GM19025 (cell line): Measurements from ENCODE around the gene LYZL1.
"Not testable (repeated sequence)": the region's sequence is repeated elsewhere in the genome, so short reads cannot be mapped to it uniquely, and the experiment has no call there.

ENCODE experiments used
- ATAC-seq: cut with Tn5 transposase; IDR thresholded peaks from one replicate; pipeline ENCODE4 v1.9.1; 2021; ENCODE audit warnings: mild to moderate bottlenecking, low read depth, moderate library complexity; ENCODE audit not compliant: unreplicated experiment

Gene LYZL1

GRCh38 chr10:29304264-29304994, 15.6 kb downstream of the LYZL1 start:
- ATAC-seq, result no peak

- no peak for ATAC-seq
Measured at GRCh38 chr10:29304995-29305335, 16.1 kb downstream of the LYZL1 start.

DNA sequence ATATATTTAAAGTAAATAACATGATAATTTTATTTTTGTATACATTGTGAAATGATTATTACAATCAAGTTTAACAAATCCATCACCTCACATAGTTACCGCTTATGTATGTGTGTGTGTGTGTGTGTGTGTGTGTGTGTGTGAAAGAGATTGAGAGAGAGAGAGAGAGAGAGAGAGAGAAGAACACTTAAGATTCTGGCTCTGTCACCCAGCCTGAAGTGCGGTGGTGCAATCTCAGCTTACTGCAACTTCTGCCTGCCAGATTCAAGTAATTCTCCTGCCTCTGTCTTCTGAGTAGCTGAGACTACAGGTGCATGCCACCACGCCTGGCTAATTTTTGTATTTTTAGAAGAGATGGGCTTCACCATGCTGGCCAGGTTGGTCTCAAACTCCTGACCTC, 17.8 kb downstream of the LYZL1 start:
- ATAC-seq, result no peak

DNA sequence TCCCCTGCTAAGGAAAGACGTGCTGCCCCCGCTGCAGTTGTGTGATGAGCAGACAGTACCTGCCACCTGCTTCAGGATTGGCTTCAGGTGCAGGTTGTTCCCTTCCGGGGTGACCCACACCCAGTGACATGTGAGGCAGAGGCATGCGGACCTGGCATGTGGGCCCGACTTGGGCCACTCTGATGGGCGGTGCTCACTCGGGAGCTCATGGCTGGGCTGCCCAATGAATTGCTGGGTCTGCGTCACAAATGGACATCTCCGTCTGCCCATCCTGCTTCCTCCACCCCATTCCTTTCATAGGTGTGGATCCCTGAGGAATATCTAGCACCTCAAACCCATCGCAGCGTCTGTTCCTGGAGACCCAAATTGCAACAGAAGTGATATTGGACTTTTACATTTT, 19.3 kb downstream of the LYZL1 start:
- not testable (repeated sequence) for ATAC-seq

DNA sequence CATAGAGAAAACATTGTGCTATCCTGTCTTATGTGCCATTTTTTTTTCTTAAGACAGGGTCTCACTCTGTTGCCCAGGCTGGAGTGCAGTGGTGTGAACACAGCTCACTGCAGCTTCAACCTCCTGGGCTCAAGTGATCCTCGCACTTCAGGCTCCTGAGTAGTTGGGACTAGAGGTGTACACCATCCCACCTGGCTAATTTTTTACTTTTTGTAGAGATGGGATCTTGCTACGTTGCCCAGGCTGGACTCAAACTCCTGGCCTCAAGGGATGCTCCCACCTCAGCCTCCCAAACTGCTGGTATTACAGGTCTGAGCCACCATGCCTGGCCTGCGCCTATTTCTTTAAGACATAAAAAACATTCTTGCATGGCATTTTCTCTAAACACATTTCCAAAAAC, 20.6 kb downstream of the LYZL1 start:
- ATAC-seq, result no peak

GRCh38 chr10:29310463-29310862, 21.6 kb downstream of the LYZL1 start:
- ATAC-seq, result not testable (repeated sequence)

DNA sequence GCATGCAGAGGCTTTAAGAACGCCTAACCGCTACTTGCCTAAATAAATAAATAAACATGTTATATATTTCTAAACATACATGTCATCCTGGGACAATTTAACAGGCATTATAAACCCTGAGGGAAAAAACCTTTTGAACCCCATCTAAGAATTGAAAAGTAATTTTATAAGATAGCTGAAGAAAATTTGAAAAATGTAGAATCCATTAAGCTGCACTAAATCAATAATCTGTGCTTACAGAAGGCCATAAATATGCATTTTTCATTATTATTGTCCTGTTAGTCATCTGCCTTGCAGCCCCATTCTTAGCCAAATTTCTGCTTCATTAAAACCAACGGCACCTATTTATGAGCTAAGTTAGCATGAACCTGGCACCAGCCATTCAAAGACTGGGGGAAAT, 24.2 kb downstream of the LYZL1 start:
- no peak for ATAC-seq

DNA sequence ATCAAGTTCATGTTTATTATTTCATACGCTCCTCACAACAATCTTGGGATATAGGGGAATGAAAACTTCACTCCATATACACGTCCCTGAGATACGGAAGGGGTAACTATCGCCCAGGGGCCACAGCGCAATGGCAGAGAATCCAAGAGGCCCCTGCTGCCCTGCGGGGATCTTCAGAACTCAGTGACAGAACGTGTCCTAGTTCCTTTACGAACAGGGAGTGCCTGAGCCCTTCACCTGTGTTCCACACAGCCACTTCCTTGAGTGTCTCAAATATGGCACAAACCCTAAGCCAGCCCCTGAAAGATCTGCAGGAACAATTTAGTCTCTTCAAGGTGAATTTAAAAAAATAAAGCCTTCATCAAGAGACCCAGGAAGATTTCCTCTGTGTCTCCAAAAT, 25.9 kb downstream of the LYZL1 start:
- ATAC-seq, result no peak

GRCh38 chr10:29315814-29316213, 26.9 kb downstream of the LYZL1 start:
- ATAC-seq, result no peak

- no peak for ATAC-seq
Measured at GRCh38 chr10:29316308-29317026, 27.6 kb downstream of the LYZL1 start.

DNA sequence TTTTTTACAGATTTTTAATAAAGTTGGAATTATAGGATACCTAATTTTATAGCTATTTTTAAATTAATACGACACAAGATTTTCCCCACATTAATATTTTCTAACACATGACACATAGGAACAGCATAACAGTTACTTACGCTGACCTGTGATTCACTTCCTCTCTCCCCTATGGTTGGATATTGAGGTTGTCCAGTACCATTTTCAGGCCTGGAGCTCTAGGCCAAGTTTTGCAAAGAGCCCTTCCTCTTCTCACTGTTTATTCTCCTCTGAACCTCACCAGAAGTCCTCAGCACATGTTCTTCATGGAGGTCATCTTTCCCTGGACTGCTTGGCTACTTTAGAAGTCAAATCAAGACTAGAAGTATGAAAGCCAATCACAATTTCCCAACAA, 28.2 kb downstream of the LYZL1 start:
- no peak for ATAC-seq

DNA sequence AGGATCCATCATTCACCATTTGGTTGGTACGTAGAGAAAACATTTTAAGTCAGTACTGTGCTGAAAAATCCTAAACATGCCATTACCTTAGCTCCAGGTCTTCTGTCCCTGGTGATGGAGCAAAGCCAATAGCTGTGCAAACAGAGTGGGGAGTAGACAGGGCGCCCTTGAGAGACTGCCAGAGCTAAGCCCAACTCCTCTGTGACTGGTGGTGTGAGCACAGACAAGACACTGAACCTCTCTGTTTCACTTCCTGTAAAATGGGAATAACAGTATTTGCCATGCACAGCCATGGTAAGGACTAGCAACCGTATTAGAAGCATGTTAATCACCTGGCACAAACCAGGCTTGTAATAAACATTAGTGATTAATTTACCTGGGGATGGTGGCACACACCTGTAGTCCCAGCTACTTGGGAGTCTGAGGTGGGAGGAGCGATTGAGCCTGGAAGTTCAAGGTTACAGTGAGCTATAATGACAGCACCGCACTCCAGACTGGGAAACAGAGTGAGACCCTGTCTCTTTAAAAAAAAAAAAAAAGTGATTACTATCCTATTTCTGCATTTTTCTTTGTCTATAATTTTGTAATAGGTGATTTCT, 28.7 kb downstream of the LYZL1 start:
- no peak for ATAC-seq

- ATAC-seq, result not testable (repeated sequence)
Measured at GRCh38 chr10:29318141-29319071, 29.5 kb downstream of the LYZL1 start.

GRCh38 chr10:29319205-29319781, 30.4 kb downstream of the LYZL1 start:
- no peak for ATAC-seq

- ATAC-seq, result not testable (repeated sequence)
Measured at GRCh38 chr10:29320680-29321121, 31.8 kb downstream of the LYZL1 start.

- ATAC-seq, result no peak
Measured at GRCh38 chr10:29321656-29322055, 32.8 kb downstream of the LYZL1 start.

DNA sequence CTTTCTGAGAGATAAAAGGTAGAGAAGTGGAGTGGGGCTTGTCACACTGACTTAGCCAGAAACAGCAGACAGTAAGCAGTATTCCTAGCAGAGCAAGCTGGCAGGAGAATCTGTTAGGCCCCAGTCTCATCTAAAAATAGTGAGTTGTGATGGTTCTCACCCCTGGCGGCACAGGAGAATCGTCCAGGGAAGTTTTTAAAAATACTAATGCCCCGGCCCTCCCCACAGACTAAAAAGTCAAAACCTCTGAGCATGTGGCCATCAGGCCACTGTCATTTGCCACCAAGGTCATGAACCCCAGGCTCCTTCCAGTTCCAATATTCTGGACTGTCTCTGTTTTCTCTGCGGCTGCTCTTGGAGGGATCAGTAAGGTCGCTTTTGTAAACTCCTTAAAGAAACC, 34.0 kb downstream of the LYZL1 start:
- ATAC-seq, result no peak

GRCh38 chr10:29323367-29323766, 34.5 kb downstream of the LYZL1 start:
- ATAC-seq, result no peak

GRCh38 chr10:29324220-29324841, 35.5 kb downstream of the LYZL1 start:
- ATAC-seq, result no peak

GRCh38 chr10:29326299-29326698, 37.4 kb downstream of the LYZL1 start:
- ATAC-seq, result no peak
